ENCODE results near the gene ELFN1.

DNA sequence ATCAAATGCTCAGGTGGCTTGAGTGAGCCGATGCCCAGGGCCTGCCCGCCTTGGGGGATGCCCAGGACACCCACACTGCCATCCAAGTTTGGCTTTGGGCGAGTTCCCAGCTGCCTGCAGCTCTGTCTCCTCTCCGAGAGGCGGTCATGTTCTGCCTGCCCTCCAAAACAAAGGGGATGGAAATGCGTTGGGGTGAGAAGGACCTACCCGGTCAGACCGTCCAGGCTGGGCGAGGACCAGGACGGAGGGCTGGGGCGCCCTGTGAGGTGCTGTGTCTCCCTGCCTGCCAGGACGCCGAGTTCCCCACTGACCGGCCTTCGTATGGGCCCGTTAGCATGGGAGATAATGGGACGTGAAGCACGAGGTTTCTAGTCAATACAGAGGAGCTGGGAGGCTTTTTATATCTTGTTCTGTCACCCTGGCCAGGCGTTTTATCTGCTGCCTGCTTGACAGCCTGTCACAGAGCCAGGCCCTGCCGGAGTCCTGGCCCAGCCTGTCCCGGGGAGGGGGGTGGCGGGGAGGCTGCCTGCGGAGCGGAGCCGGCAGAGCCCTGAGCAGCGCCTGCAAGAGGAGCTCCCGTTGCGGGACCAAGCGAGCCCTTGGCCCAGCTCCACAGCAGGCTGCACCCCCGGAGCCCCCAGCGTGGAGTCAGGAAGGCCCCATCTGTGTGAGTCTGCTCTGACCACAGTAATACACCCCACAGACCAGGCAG lies 22.0 kb upstream of the ELFN1 start:
- TF ChIP-seq, protein P1, sequence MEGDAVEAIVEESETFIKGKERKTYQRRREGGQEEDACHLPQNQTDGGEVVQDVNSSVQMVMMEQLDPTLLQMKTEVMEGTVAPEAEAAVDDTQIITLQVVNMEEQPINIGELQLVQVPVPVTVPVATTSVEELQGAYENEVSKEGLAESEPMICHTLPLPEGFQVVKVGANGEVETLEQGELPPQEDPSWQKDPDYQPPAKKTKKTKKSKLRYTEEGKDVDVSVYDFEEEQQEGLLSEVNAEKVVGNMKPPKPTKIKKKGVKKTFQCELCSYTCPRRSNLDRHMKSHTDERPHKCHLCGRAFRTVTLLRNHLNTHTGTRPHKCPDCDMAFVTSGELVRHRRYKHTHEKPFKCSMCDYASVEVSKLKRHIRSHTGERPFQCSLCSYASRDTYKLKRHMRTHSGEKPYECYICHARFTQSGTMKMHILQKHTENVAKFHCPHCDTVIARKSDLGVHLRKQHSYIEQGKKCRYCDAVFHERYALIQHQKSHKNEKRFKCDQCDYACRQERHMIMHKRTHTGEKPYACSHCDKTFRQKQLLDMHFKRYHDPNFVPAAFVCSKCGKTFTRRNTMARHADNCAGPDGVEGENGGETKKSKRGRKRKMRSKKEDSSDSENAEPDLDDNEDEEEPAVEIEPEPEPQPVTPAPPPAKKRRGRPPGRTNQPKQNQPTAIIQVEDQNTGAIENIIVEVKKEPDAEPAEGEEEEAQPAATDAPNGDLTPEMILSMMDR (conservative IDR thresholded peaks at IDR 0.05; ENCODE audit: low read length): no peak
- no peak for TF ChIP-seq EZH2phosphoT487 (IDR thresholded peaks at IDR 0.05; ENCODE audit: borderline replicate concordance)

Data from Loucy (cell line).